VCaP (cell line): ENCODE measurements around the gene BPIFA2.

Source experiments
- H3K27ac ChIP-seq: fragments of 450-650 bp; 2 replicates; pipeline ENCODE4 v1.5.1; 2017
- TF ChIP-seq, protein P1 (sequence below): fragments of 450-650 bp; conservative IDR thresholded peaks from 2 replicates; pipeline ENCODE4 v1.5.1; 2017; ENCODE audit warnings: mild to moderate bottlenecking, moderate library complexity

Gene BPIFA2

DNA sequence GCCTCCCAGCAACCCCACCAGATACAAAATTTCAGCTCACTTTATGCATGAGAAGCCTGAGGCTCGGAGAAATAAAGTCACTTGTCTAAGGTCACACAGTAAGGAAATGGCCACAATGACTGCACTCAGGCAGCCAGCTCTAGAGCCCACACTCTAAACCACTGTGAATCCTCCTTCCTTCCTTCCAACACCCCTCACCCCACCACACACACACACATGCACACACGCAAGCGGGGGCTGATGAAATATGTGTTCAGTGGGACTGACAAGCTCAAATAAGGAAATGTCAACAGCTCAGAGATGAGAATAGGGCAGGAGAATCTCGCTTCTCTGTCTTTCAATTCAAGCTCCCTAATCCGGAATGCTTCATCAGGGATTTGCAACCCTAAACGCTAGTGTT lies 61.9 kb downstream of the BPIFA2 start:
- TF ChIP-seq, protein P1, sequence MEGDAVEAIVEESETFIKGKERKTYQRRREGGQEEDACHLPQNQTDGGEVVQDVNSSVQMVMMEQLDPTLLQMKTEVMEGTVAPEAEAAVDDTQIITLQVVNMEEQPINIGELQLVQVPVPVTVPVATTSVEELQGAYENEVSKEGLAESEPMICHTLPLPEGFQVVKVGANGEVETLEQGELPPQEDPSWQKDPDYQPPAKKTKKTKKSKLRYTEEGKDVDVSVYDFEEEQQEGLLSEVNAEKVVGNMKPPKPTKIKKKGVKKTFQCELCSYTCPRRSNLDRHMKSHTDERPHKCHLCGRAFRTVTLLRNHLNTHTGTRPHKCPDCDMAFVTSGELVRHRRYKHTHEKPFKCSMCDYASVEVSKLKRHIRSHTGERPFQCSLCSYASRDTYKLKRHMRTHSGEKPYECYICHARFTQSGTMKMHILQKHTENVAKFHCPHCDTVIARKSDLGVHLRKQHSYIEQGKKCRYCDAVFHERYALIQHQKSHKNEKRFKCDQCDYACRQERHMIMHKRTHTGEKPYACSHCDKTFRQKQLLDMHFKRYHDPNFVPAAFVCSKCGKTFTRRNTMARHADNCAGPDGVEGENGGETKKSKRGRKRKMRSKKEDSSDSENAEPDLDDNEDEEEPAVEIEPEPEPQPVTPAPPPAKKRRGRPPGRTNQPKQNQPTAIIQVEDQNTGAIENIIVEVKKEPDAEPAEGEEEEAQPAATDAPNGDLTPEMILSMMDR = no peak

More for the DNA sequence above, 61.9 kb downstream of the BPIFA2 start:
- no peak overlapping the region for H3K27ac ChIP-seq
